ENCODE results near the gene SPEF1. TPM values are rescaled to one million over a fixed set of nuclear protein-coding genes. Genes with fewer than 3 reads are reported as not detected.

SPEF1 gene
- total RNA-seq, 1 experiment from 2014 or later, result 0.40 TPM

DNA sequence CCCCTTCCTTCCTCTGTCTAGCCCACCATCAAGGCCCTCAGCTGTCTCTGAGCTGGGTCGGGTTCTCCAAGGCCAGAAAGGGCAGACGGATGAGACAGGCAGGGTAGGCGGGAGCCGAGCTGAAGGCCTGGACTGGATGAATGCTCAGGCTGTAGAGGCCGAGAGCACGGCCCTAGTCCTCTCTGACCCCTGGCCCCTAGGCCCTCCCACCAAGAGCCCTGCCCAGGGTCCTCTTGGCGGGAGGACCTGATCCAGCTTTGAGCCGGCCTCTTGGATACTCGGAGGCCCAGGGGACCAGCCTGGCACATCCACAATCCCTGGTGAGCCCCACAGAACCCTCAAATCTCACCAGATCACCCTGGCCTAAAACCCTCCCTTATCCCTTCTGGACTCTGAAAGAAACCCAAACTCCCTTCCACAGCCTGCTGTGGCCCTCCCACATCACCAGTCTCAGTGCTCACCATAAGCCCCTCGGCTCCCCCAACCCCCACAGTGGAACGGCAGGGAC is 21.9 kb downstream of the SPEF1 start:
- in situ Hi-C loops (cut with HindIII; ENCODE audit: low pct_unique_long_range_greater_than_20kb, low sequenced_read_pairs), result no loop called here
- no peak for DNase-seq (ENCODE audit: low read depth, low spot score)

DNA sequence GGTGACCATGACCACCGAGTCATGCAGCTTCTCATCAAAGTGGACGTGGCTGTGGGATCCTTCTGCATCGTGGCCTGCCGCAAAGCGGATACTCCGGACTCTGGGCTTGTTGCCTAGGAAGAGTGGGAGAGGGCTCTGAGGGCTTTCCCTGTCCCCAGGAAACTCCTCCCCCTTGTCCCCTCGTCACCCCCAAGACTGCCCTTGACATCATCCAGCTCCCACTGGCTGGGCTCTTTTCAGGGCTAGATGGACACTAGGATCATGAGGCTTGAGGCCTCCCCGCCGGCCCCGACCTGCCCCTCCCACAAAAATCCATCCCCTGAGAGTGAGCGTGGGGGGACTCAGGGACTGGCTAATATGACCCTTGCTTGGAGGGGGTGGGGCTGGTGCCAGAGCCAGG is 22.7 kb downstream of the SPEF1 start:
- DNase-seq (ENCODE audit: low read depth, low spot score), result no peak
- in situ Hi-C loops (cut with HindIII; ENCODE audit: low pct_unique_long_range_greater_than_20kb, low sequenced_read_pairs), result no loop called here

GRCh38 chr20:3757268-3757667 is 24.0 kb downstream of the SPEF1 start:
- no peak for DNase-seq (ENCODE audit: low read depth, low spot score)
- in situ Hi-C loops (cut with HindIII; ENCODE audit: low pct_unique_long_range_greater_than_20kb, low sequenced_read_pairs), result no loop called here

- no peak for DNase-seq (ENCODE audit: low read depth, low spot score)
- in situ Hi-C loops (cut with HindIII; ENCODE audit: low pct_unique_long_range_greater_than_20kb, low sequenced_read_pairs), result no loop called here
Observed at GRCh38 chr20:3755814-3756480, 25.3 kb downstream of the SPEF1 start.

- no peak for DNase-seq (ENCODE audit: low read depth, low spot score)
- in situ Hi-C loops (cut with HindIII; ENCODE audit: low pct_unique_long_range_greater_than_20kb, low sequenced_read_pairs), result no loop called here
Observed at GRCh38 chr20:3755269-3755668, 26.0 kb downstream of the SPEF1 start.

DNA sequence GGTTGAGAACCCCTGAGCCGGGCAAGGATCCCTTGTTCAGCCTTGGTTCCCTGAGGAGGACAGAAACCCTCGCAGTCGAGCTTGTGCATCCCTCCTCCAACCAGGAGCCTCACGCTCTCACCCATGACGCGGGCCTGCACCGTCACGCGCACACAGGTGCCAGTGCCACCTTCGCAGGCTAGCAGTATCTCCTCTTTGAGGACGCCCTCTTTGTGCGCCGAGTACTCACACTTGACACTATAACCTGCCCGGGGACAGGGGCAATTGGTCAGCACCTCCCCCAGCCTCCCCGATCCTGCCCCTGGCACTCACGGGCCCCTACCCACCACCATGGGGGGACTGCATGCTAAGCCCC is 27.0 kb downstream of the SPEF1 start:
- DNase-seq (ENCODE audit: low read depth, low spot score), result no peak
- in situ Hi-C loops (cut with HindIII; ENCODE audit: low pct_unique_long_range_greater_than_20kb, low sequenced_read_pairs), result no loop called here

GRCh38 chr20:3753501-3754275 is 27.6 kb downstream of the SPEF1 start:
- DNase-seq (ENCODE audit: low read depth, low spot score), result no peak
- in situ Hi-C loops (cut with HindIII; ENCODE audit: low pct_unique_long_range_greater_than_20kb, low sequenced_read_pairs), result no loop called here

- in situ Hi-C loops (cut with HindIII; ENCODE audit: low pct_unique_long_range_greater_than_20kb, low sequenced_read_pairs), result no loop called here
- DNase-seq (ENCODE audit: low read depth, low spot score), result peak; percentile 84
Observed at GRCh38 chr20:3753098-3753497, 28.1 kb downstream of the SPEF1 start.

GRCh38 chr20:3752386-3752759 is 28.9 kb downstream of the SPEF1 start:
- no peak for DNase-seq (ENCODE audit: low read depth, low spot score)
- in situ Hi-C loops (cut with HindIII; ENCODE audit: low pct_unique_long_range_greater_than_20kb, low sequenced_read_pairs), result no loop called here

GRCh38 chr20:3751675-3752385 is 29.4 kb downstream of the SPEF1 start:
- in situ Hi-C loops (cut with HindIII; ENCODE audit: low pct_unique_long_range_greater_than_20kb, low sequenced_read_pairs), result no loop called here

DNA sequence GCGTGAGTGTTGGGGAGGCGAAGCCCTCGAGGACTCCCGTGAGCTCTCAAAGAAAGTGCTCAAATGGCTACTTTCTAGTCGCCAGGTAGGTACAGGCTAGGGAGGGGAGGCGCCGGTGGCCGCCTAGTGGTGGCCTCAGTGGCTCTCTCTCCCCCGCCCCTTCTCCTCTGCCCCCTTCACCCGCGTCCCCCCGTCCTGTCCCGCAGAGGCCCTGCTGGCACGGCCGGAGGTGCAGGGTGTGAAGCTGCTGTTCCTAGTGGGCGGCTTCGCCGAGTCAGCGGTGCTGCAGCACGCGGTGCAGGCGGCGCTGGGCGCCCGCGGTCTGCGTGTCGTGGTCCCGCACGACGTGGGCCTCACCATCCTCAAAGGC is 30.0 kb downstream of the SPEF1 start:
- in situ Hi-C loops (cut with HindIII; ENCODE audit: low pct_unique_long_range_greater_than_20kb, low sequenced_read_pairs), result no loop called here
- DNase-seq (ENCODE audit: low read depth, low spot score), result no peak

More at GRCh38 chr20:3751675-3752385, 29.4 kb downstream of the SPEF1 start:
- DNase-seq (ENCODE audit: low read depth, low spot score), result peak; percentile 79

GRCh38 chr20:3749689-3750531 is 31.3 kb downstream of the SPEF1 start:
- in situ Hi-C loops (cut with HindIII; ENCODE audit: low pct_unique_long_range_greater_than_20kb, low sequenced_read_pairs), result no loop called here
- peak; percentile 74 for DNase-seq (ENCODE audit: low read depth, low spot score)

GRCh38 chr20:3749087-3749688 is 32.1 kb downstream of the SPEF1 start:
- no peak for DNase-seq (ENCODE audit: low read depth, low spot score)
- in situ Hi-C loops (cut with HindIII; ENCODE audit: low pct_unique_long_range_greater_than_20kb, low sequenced_read_pairs), result no loop called here

- in situ Hi-C loops (cut with HindIII; ENCODE audit: low pct_unique_long_range_greater_than_20kb, low sequenced_read_pairs), result no loop called here
Observed at GRCh38 chr20:3748073-3748472, 33.2 kb downstream of the SPEF1 start.

GRCh38 chr20:3747471-3747870 is 33.8 kb downstream of the SPEF1 start:
- in situ Hi-C loops (cut with HindIII; ENCODE audit: low pct_unique_long_range_greater_than_20kb, low sequenced_read_pairs), result no loop called here
- DNase-seq (ENCODE audit: low read depth, low spot score), result no peak

More at GRCh38 chr20:3748073-3748472, 33.2 kb downstream of the SPEF1 start:
- no peak for DNase-seq (ENCODE audit: low read depth, low spot score)

DNA sequence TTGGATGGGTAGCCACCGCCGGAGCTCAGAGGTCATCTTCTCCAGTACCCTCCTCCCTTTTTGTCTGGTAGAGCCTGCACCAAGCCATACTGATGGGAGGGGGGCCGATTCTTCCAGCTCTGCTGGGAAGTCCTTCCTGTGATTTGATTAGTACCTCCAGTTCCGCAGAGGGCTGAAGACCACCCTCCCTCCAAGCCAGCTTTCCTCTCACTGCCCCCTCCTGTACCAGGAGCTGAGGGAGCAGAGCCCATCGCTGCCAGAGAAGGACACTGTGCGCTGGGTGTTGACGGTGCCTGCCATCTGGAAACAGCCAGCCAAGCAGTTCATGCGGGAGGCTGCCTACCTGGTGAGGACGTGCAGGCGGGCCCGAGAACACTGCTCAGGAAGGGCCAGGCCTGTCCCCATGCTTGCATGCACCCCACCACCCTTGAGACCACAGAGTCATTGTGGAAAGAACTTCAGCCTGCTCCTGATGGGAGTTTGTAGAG is 35.5 kb downstream of the SPEF1 start:
- no peak for DNase-seq (ENCODE audit: low read depth, low spot score)
- in situ Hi-C loops (cut with HindIII; ENCODE audit: low pct_unique_long_range_greater_than_20kb, low sequenced_read_pairs), result no loop called here
